Stimulated activated CD8-positive, alpha-beta memory T cell treated with anti-CD3 and anti-CD28 coated beads, Interleukin-4, amount 100 ng/mL, for 1 hour (primary cell): Measurements from ENCODE around the gene SEC24B.
"Not testable (repeated sequence)": the region's sequence is repeated elsewhere in the genome, so short reads cannot be mapped to it uniquely, and the experiment has no call there.

Experiments used
- DNase-seq, 2 donors: peaks; one replicate each; pipeline ENCODE4 v3.0.0-alpha.2; 2020; ENCODE audit warnings: low read depth in 2 of 2, low spot score in 1 of 2

SEC24B gene

DNA sequence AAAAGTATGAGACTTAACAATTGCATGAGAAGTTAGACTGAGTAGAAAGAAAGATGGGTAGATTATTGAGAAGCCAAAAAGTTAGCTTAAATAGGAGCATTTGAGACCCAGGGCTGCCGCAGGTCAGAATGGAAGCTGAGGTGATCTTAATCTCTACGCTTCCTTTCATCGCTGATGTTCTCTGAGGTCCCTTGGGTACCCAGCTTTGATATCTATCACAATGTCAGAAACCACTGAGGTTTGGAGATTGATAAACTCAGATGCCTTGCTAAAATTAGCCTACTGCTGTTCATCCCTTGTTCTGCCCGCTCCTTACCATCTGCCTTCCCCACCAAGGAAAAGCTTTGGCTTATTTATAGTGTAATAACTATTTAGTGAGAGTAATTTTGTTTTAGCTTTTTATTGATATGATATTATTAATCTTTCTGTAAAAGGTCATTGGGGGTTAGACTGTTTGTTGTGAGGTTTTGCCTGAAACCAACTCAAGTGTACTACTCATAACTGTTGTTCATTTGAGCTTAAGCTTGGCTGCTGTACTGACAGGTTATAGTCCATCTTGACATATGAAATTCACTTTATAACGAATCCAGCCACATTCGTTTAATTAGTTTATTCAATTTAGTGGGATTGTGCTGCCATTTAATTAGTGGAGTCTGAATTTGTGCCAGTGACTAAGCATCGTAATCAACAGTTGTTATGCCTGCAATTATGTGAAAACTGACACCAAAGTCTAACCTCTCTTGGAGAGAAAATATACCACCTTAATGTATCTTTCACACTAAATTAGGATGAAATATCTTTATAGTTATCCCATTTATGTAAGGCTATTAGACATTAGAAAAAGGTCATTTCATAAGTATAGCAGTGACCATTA lies 141.6 kb downstream of the SEC24B start:
- DNase-seq: no peak

GRCh38 chr4:109576462-109576861 lies 142.8 kb downstream of the SEC24B start:
- DNase-seq: no peak

DNA sequence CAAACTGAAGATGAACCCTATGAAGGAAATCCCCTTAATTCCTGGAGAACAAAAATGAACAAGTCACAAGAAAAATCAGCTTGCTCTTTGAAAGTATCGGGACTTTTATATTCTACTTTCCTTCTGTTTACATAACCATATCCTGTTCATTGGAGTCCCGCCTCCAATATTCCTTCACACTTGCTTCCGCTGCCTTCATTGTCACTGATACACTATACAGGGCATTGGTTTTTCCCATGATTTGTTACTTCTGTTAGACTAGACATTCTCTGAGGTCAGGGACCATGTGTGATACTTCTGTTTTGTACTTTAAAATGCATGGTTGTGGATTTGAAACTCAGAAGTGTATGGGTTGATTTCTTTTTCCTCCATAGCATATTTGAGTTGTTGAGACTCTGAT lies 145.2 kb downstream of the SEC24B start:
- no peak for DNase-seq

DNA sequence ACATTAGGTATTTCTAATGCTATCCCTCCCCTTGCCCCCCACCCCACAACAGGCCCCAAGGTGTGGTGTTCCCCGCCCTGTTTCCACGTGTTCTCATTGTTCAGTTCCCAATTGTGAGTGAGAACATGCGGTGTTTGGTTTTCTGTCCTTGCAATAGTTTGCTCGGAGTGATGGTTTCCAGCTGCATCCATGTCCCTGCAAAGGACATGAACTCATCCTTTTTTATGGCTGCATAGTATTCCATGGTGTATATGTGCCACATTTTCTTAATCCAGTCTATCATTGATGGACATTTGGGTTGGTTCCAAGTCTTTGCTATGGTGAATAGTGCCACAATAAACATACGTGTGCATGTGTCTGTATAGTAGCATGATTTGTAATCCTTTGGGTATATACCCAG lies 146.4 kb downstream of the SEC24B start:
- DNase-seq: not testable (repeated sequence)

- peak in 1 of 2 donors; percentile 5 for DNase-seq
These were observed 154.6 kb downstream of the SEC24B start for GRCh38 chr4:109588176-109588575.

- no peak for DNase-seq
These were observed 155.5 kb downstream of the SEC24B start for GRCh38 chr4:109589119-109589518.

- DNase-seq: no peak
These were observed 156.0 kb downstream of the SEC24B start for GRCh38 chr4:109589605-109590004.
